HG02840 (cell line): ENCODE measurements around the gene TBC1D2.

Source experiments
- ATAC-seq: cut with Tn5 transposase; IDR thresholded peaks from one replicate; pipeline ENCODE4 v1.9.1; 2021; ENCODE audit warnings: mild to moderate bottlenecking, moderate library complexity, moderate number of reproducible peaks; ENCODE audit not compliant: unreplicated experiment, low FRiP score

The TBC1D2 gene

DNA sequence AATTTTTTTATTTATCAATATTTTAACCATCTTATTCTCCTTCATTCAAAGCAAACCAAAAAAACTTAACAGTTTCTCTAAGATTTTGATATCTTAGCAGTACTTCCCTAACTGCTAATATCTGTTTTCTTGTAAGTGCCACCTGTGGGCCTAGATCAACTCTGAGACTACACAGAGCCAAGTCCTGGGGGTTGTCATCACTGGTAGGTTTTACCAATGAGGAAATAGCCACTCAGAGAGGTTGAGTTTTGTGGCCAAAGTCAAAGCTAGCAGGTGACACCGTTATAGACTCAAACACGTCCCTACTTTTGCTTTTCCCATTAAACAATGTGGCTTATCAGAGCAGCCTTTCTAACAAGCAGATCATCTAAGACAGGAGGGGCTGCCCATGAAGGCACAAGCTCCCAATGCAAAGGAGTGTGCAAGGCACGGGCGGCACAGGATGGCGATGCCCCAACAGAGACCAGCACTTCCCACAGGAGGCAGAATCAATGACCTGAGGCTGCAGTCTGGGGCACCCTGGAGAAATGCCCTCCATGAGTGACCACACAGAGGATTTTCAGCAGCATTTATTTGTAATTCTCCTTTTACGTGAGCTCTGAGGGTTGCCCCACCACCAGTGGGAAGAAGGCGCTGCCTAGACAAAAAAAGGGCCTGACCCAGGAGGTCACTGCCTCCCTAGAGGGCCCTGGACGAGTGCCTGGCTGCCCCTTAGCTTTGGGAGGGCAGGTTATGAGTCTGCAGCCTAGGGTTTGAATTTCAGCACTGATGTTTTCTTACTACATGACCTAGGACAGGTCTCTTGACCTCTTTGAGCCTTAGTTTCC lies 7.4 kb downstream of the TBC1D2 start:
- no peak for ATAC-seq

DNA sequence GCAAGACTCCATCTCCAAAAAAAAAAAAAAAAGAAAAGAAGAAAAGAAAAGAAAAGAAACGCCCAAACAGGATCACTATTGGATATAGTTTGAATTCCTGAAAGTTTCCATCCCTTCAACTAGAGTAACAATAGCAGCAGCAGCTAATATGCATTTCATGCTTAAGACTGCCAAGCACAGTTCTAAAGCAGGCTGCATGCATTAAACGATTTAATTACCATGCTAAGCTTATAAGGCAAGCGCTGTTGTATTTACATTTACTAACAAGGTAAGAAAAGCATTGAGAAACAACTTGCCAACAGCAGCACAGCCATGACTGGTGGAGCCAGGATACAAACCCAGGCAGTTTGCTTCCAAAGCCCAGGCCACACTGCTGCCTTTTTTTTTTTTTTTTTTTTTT lies 13.0 kb downstream of the TBC1D2 start:
- ATAC-seq, result no peak

GRCh38 chr9:98241357-98242300 lies 13.8 kb downstream of the TBC1D2 start:
- ATAC-seq, result no peak

- ATAC-seq, result no peak
Measured at GRCh38 chr9:98240475-98240874, 15.0 kb downstream of the TBC1D2 start.

DNA sequence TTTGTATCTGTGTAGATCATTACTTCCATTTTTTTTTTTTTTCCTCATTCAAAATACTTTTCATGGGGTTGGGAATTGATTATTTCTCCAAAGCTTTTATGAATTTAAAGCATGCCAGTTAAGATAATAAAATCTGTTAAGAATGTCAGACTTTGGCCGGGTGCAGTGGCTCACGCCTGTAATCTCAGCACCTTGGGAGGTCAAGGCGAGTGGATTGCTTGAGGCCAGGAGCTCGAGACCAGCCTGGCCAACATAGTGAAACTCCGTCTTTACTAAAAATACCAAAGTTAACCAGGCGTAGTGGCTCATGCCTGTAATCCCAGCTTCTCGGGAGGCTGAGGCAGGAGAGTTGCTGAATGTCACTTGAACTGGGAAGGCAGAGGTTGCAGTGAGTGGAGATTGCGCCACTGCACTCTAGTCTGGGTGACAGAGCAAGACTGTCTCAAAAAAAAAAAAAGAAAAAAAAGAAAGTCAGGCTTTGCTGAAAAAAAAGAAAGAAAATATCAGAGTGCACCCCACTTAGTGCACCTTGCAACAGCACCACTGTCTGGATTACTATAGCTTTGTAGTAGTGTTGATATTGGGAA lies 18.5 kb downstream of the TBC1D2 start:
- no peak for ATAC-seq

GRCh38 chr9:98235126-98235525 lies 20.3 kb downstream of the TBC1D2 start:
- ATAC-seq, result no peak

DNA sequence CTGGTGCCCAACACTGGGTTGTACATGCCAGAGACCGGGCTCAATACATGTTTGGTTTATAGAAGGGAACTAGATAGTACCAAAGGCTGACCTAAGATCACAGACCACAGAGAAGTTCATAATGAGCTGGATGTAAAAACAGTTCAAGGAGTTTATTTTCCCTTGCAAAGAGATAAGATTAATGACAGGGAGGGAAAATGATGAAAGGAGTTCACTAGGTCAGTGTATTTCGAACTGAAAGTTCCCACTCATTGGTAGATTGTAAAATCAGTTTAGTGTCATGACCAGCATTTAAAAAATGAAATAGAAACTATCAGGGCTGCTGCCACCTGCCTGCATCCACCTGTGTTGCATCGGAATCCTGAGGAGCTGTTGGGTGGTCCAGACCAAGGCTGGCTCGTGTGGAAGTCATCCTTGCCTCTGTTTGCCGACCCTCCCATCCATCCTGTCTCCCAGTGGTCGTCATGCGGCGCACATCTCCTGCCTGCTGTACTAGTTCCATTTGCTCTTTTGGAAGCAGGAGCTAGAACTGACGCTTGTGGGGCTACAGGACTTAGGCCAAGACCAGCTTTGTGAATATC lies 21.1 kb downstream of the TBC1D2 start:
- no peak for ATAC-seq

GRCh38 chr9:98232926-98233325 lies 22.5 kb downstream of the TBC1D2 start:
- ATAC-seq, result no peak

- no peak for ATAC-seq
Measured at GRCh38 chr9:98231770-98232478, 23.5 kb downstream of the TBC1D2 start.

GRCh38 chr9:98230789-98231188 lies 24.7 kb downstream of the TBC1D2 start:
- ATAC-seq, result no peak

DNA sequence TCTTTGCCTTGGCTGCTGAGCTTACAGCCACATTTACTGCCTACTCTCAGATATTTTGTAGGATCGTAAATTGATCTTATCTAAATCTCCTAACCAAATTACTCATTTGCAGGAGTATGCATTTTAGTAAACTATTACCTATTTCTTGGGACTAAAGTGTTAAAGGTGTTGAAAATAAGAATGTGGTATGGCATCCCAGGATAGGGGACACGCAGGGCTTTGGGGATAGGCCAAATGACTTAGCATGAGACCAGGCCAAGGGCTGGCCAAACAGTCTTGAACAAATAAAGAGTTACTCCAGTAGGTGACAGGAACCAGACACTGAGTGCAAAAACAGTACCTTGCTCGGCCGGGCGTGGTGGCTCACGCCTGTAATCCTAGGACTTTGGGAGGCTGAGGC lies 25.1 kb downstream of the TBC1D2 start:
- ATAC-seq, result no peak

DNA sequence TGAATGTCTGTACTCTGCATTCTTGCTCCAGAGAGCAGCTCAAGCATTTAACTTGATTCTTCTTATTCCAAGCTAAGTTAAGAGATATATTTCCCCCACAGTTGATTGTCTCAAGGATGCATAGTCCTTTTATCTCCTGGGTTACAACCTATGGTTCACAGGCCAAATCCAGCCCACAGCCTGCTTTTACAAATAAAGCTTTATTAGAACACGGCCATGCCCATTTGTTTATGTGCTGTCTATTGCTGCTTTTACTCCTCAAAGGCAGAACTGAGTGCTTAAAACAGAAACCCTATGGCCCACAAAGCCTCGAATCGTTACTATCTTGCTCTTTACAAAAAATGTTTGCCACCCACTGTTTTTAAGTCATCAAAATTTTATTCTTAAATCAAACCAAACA lies 25.8 kb downstream of the TBC1D2 start:
- ATAC-seq, result no peak

- no peak for ATAC-seq
Measured at GRCh38 chr9:98229090-98229395, 26.4 kb downstream of the TBC1D2 start.

DNA sequence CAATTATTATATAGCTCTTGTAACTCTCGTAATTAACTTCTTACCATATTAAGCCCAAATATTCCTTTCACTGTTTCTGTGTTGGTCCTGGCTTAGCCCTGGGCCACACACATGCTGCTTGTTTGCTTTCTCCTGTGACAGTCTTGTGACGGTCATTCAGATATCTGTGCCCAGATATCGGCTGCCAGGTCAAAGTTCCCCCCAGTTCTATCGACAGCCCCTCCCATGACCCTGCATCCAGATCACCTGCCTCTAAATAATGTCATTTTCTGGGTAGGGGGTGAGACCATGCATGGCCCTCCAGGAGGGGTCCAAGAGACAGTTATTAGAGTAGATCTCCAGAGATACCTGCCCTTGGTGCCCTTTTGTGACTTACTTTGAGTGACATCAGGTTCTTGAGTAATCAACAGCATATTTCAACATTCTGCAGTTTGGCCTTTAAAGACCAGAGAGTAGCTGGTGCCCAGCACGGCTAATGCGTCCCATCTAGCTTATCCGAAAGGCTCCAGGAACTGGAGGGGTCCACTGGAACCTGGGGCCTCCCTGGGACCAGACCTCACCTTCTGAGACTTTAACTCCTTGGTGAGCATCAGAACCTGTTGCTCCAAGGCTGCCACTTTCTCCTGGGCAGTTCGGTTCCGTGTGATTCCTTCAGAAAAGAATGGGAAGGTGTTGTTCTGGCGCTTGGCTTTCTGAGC lies 26.9 kb downstream of the TBC1D2 start:
- ATAC-seq, result no peak

DNA sequence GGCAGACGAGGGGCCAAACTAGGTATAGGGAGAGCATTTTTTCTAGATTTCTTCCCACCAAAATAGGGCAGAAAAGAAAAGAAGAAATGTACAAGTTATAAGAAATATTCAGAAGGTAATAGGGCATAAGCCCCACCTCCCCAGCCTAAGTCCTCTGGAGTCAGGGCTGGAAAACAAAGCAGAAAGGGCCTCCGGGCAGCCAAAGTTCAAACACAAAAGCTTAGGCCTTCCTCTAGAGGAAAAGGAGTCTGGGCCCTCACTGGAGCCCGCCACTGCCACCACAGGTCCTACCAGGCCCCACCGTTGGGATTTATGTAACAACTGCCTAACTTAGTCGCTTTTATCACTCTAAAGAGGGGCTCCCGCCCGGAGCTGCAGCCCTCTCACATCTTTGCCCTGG lies 27.6 kb downstream of the TBC1D2 start:
- ATAC-seq, result no peak

GRCh38 chr9:98226957-98227356 lies 28.5 kb downstream of the TBC1D2 start:
- no peak for ATAC-seq

DNA sequence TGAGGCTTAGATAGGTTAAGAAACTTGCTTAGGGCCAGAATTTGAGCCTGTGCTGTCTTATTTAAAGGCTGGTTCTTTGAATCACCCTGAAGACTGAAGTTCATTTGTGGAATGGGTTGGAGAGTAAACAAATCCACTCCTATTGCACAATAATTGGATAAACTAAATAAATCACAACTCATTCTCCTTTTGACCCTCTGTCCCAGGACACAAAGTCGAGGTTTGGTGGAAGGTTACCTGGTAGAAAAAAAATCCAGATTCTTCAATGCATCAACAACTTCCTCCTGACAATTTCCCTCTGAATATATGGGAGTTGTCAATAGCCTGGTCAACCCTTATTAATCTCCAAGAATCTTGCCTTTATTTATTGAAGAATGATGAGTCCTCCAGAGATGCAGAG lies 28.9 kb downstream of the TBC1D2 start:
- no peak for ATAC-seq

- no peak for ATAC-seq
Measured at GRCh38 chr9:98225015-98225442, 30.4 kb downstream of the TBC1D2 start.

DNA sequence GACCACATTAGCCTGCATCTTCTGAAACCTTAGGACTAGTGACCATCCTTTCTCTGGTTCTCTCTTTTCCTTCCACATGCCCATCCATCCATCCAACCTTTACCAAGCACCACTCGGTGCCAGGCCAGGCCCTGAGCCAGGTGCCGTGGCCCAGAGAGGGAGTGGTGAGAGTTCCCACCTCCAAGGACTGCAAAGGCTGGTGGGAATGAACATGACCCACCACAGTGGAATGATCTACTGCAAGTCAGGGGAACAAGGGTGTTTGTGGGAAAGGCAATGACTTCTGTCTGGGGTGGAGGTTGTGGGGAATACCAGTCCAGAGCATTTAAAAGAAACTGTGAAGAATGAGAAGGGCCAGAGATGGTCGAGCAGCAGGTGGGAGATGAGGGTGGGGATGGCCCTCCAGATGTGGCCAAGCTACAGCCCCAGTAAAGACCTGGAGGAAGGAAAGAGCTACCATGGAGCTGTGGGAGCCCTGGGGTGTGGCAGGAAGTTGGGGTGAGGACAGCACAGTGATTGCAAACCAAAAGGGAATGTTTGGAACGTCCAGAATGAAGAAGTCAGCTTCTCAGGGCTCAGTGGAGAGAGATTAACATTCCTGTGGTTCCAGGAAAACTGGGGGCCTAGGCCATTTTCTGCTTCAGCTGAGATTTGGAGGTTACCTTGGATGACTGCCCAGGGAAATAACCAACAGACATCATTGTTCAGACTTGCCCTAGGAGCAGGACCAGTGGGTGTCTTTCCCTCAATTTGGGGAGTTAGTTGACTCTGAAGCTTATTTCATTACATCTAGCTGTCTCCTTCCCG lies 32.4 kb downstream of the TBC1D2 start:
- no peak for ATAC-seq
